Endothelial cell of umbilical vein (primary cell): Measurements from ENCODE around the gene CDH23. TPM values are rescaled to one million over a fixed set of nuclear protein-coding genes. Genes with fewer than 3 reads are reported as not detected.

ENCODE experiments used
- BruUV-seq: library from RNA; stranded (reverse); fragments of 400-500 nt; replicated peaks from 2 replicates; lab custom pipeline; 2021; lab: Mats Ljungman, UMichigan
- CTCF ChIA-PET: fragments of 300-600, 350-600 bp; sonication (Branson Sonifier 250); formaldehyde crosslinking; loops from one replicate; lab custom pipeline; 2021; ENCODE audit warnings: antibody characterized with exemption, inconsistent platforms; lab: Charles Lee
- POLR2A ChIA-PET: fragments of 300-600, 350-600 bp; sonication (Branson Sonifier 250); formaldehyde crosslinking; loops from one replicate; lab custom pipeline; 2021; ENCODE audit warnings: antibody characterized with exemption, inconsistent platforms; lab: Charles Lee
- DNase-seq: peaks from one replicate; pipeline ENCODE4 v3.0.0-alpha.2; 2011; ENCODE audit warnings: low read depth, low spot score
- FAIRE-seq: peaks from 2 replicates; lab custom pipeline; 2011; peaks lifted over from hg19 to GRCh38; lab: Jason Lieb, UNC
- H2AFZ ChIP-seq: 2 replicates; pipeline ENCODE4 v1.6.0; 2012; ENCODE audit warnings: low read depth, low read length, control low read depth, inconsistent platforms
- H3K27ac ChIP-seq: 2 replicates; pipeline ENCODE4 v1.5.1; 2011; ENCODE audit warnings: low read depth, mild to moderate bottlenecking, control low read depth, low read length, moderate library complexity; ENCODE audit not compliant: insufficient read depth
- H3K27me3 ChIP-seq, 2 experiments: 2 replicates each; pipeline versions ENCODE4 v1.6.0 to v1.6.1; 2011; ENCODE audit warnings: low read length in 2 of 2, mixed read lengths in 1 of 2; ENCODE audit not compliant: control insufficient read depth in 2 of 2, insufficient read depth in 2 of 2
- H3K36me3 ChIP-seq, 2 experiments: 2 replicates in 1 of 2; 3 replicates in 1 of 2; pipeline ENCODE4 v1.5.1; 2011; ENCODE audit warnings: low read length in 2 of 2, mild to moderate bottlenecking in 1 of 2, moderate library complexity in 1 of 2; ENCODE audit not compliant: control insufficient read depth in 2 of 2, insufficient read depth in 2 of 2; ENCODE audit errors: extremely low read depth in 1 of 2
- H3K4me1 ChIP-seq: 3 replicates; pipeline ENCODE4 v1.5.1; 2011; ENCODE audit warnings: mild to moderate bottlenecking, low read length; ENCODE audit not compliant: control insufficient read depth, insufficient read depth; ENCODE audit errors: extremely low read depth
- H3K4me2 ChIP-seq: 2 replicates; pipeline ENCODE4 v1.6.1; 2011; ENCODE audit warnings: low read length, control low read depth, mixed read lengths; ENCODE audit not compliant: insufficient read depth
- H3K4me3 ChIP-seq, 3 experiments: fragments of 200-600 bp in 1 of 3; sonication (generic), shearing (Covaris generic) in 1 of 3; replicated peaks in 1 of 3; 2 replicates each; pipeline ENCODE4 v1.5.1; 2011 to 2016; ENCODE audit warnings: control low read depth in 3 of 3, low read length in 3 of 3, mild to moderate bottlenecking in 2 of 3, inconsistent platforms in 1 of 3, low read depth in 1 of 3, moderate library complexity in 1 of 3; ENCODE audit not compliant: insufficient read depth in 1 of 3
- H3K79me2 ChIP-seq: 2 replicates; pipeline ENCODE4 v1.6.0; 2012; ENCODE audit warnings: low read length, inconsistent platforms; ENCODE audit not compliant: control insufficient read depth, insufficient read depth
- H3K9ac ChIP-seq: replicated peaks from 2 replicates; pipeline ENCODE3; 2011; ENCODE audit warnings: low read length, control low read depth; ENCODE audit not compliant: insufficient read depth; ENCODE audit errors: extremely low read depth
- H3K9me1 ChIP-seq: replicated peaks from 3 replicates; pipeline ENCODE4 v1.6.0; 2011; ENCODE audit warnings: mild to moderate bottlenecking, low read length; ENCODE audit not compliant: control insufficient read depth, insufficient read depth; ENCODE audit errors: extremely low read depth
- H3K9me3 ChIP-seq: replicated peaks from 2 replicates; pipeline ENCODE4 v1.5.1; 2012; ENCODE audit warnings: low read length, inconsistent platforms; ENCODE audit not compliant: control insufficient read depth, insufficient read depth
- H4K20me1 ChIP-seq: replicated peaks from 2 replicates; pipeline ENCODE3; 2011; ENCODE audit warnings: mild to moderate bottlenecking, low read length; ENCODE audit not compliant: control insufficient read depth, insufficient read depth; ENCODE audit errors: extremely low read depth
- EZH2 ChIP-seq: IDR thresholded peaks from 2 replicates; pipeline ENCODE4 v1.6.1; 2012; ENCODE audit warnings: borderline replicate concordance, low read depth, mild to moderate bottlenecking, moderate library complexity, low read length, inconsistent platforms; ENCODE audit not compliant: severe bottlenecking
- FOS ChIP-seq: IDR thresholded peaks from 2 replicates; pipeline ENCODE4 v1.6.1; 2011; ENCODE audit warnings: mild to moderate bottlenecking, low read length, moderate library complexity, borderline replicate concordance; ENCODE audit not compliant: insufficient read depth
- GATA2 ChIP-seq: IDR thresholded peaks from 2 replicates; pipeline ENCODE4 v1.7.0; 2011; ENCODE audit warnings: low read depth, mild to moderate bottlenecking, moderate library complexity, mixed read lengths, low read length; ENCODE audit not compliant: insufficient read length, insufficient read depth
- JUN ChIP-seq: IDR thresholded peaks from 2 replicates; pipeline ENCODE4 v1.6.1; 2011; ENCODE audit warnings: borderline replicate concordance, low read depth; ENCODE audit not compliant: insufficient read length, insufficient read depth
- MYC ChIP-seq: IDR thresholded peaks from one replicate; pipeline ENCODE4 v1.6.1; 2011; ENCODE audit warnings: mild to moderate bottlenecking, low read depth, low read length
- POLR2A ChIP-seq: IDR thresholded peaks from 2 replicates; pipeline ENCODE4 v1.6.1; 2012; ENCODE audit warnings: low read depth, mild to moderate bottlenecking, control low read depth, low read length
- POLR2AphosphoS5 ChIP-seq: IDR thresholded peaks from 2 replicates; pipeline ENCODE4 v1.6.1; 2012; ENCODE audit warnings: low read depth, mild to moderate bottlenecking, control low read depth, low read length, moderate library complexity; ENCODE audit not compliant: insufficient read depth
- dilution Hi-C: fragments of 300-500 bp; cut with MboI; formaldehyde crosslinking; loops from one replicate; pipeline ENCODE4 v1.15.0; 2019; ENCODE audit warnings: low sequenced_read_pairs; ENCODE audit not compliant: extremely low pct_ligation_motif_present
- intact Hi-C: fragments of 100-400 bp; cut with micrococcal nuclease; formaldehyde crosslinking; loops from one replicate; pipeline ENCODE4 v1.10.0; 2022
- polyA plus RNA-seq, 4 experiments: library from polyadenylated mRNA; depleted of rRNA in 3 of 4; stranded (reverse) in 3 of 4; unstranded in 1 of 4; fragments of >200 nt; gene quantifications; 2 replicates each; pipeline versions ENCODE4 v1.2.1 to v1.2.3, GENCODE V29; 2011 to 2012; ENCODE audit warnings: missing spikeins in 1 of 4
- total RNA-seq: library from RNA; stranded (reverse); gene quantifications from 2 replicates; pipeline ENCODE4 v1.2.3, GENCODE V29; 2021
- TF ChIP-seq, protein P1 (sequence below), 2 donors: IDR thresholded peaks; 1 replicate in 1 of 2; 2 replicates in 1 of 2; pipeline ENCODE4 v1.5.1; 2011; ENCODE audit warnings: low read length in 2 of 2, mild to moderate bottlenecking in 2 of 2, moderate library complexity in 2 of 2, control low read depth in 1 of 2, inconsistent platforms in 1 of 2, low read depth in 1 of 2; ENCODE audit not compliant: insufficient read depth in 1 of 2; ENCODE audit errors: extremely low read depth in 1 of 2
- TF ChIP-seq, protein P2 (sequence below): IDR thresholded peaks from 2 replicates; pipeline ENCODE4 v1.6.1; 2011; ENCODE audit not compliant: insufficient read depth, insufficient read length

The CDH23 gene
- total and polyA plus RNA-seq, 2 donors (not counting 3 experiments of a cell fraction or from before 2014, with no cell fraction given), result not detected

DNA sequence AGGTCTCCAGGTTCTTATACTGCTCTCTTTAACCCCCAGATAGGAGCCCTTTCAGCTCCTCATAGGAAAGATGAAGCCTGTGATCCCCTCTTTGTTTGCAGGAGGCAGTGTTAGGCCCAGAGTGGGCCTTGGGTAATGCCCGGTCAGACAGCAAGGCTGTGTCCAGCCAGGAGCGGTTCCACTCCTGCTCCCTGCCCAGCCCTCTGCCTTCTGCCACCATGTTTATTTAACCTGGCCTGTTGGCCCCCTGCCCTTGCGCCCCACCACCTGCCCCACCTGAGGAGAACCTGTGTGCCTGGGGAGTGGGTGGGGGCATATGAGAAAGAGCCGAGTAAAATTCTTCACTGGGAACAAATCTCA is 24.3 kb downstream of the CDH23 start:
- ChIA-PET POLR2A (no interaction called here), CTCF (no interaction called here)
- no peak for DNase-seq
- no TSS peak for BruUV-seq
- no peak overlapping the region for H3K4me3 ChIP-seq
- H3K4me1 ChIP-seq, result no peaks in the 10 kb centered on the region
- H4K20me1 ChIP-seq, result no peaks in the 10 kb centered on the region
- dilution Hi-C loops, result no loop called here
- no peaks in the 10 kb centered on the region for H3K36me3 ChIP-seq
- H3K4me2 ChIP-seq, result no peak overlapping the region
- no peaks in the 10 kb centered on the region for H3K9me3 ChIP-seq
- H3K27me3 ChIP-seq, result peaks cover 0 to 2% of the 10 kb centered on the region in 2 experiments
- no peak overlapping the region for H2AFZ ChIP-seq
- H3K9me1 ChIP-seq, result no peaks in the 10 kb centered on the region
- no peaks in the 10 kb centered on the region for H3K79me2 ChIP-seq
- no peak for FAIRE-seq
- TF ChIP-seq POLR2AphosphoS5, result no peak
- no peak for TF ChIP-seq POLR2A
- TF ChIP-seq, protein P1, sequence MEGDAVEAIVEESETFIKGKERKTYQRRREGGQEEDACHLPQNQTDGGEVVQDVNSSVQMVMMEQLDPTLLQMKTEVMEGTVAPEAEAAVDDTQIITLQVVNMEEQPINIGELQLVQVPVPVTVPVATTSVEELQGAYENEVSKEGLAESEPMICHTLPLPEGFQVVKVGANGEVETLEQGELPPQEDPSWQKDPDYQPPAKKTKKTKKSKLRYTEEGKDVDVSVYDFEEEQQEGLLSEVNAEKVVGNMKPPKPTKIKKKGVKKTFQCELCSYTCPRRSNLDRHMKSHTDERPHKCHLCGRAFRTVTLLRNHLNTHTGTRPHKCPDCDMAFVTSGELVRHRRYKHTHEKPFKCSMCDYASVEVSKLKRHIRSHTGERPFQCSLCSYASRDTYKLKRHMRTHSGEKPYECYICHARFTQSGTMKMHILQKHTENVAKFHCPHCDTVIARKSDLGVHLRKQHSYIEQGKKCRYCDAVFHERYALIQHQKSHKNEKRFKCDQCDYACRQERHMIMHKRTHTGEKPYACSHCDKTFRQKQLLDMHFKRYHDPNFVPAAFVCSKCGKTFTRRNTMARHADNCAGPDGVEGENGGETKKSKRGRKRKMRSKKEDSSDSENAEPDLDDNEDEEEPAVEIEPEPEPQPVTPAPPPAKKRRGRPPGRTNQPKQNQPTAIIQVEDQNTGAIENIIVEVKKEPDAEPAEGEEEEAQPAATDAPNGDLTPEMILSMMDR (IDR thresholded peaks at IDR 0.05; ENCODE audit: extremely low read depth in 1 of 2, insufficient read depth in 1 of 2, low read depth in 1 of 2, low read length in 2 of 2), result no peak
- TF ChIP-seq, protein P2, sequence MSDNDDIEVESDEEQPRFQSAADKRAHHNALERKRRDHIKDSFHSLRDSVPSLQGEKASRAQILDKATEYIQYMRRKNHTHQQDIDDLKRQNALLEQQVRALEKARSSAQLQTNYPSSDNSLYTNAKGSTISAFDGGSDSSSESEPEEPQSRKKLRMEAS, result no peak
- TF ChIP-seq FOS, result no peak
- TF ChIP-seq GATA2, result no peak
- TF ChIP-seq JUN, result no peak
- TF ChIP-seq MYC, result no peak
- no peak for TF ChIP-seq EZH2
- intact Hi-C loops, result no loop called here
- no peak overlapping the region for H3K27ac ChIP-seq
- no peak overlapping the region for H3K9ac ChIP-seq
